ENCODE results near the gene PPM1F.

DNA sequence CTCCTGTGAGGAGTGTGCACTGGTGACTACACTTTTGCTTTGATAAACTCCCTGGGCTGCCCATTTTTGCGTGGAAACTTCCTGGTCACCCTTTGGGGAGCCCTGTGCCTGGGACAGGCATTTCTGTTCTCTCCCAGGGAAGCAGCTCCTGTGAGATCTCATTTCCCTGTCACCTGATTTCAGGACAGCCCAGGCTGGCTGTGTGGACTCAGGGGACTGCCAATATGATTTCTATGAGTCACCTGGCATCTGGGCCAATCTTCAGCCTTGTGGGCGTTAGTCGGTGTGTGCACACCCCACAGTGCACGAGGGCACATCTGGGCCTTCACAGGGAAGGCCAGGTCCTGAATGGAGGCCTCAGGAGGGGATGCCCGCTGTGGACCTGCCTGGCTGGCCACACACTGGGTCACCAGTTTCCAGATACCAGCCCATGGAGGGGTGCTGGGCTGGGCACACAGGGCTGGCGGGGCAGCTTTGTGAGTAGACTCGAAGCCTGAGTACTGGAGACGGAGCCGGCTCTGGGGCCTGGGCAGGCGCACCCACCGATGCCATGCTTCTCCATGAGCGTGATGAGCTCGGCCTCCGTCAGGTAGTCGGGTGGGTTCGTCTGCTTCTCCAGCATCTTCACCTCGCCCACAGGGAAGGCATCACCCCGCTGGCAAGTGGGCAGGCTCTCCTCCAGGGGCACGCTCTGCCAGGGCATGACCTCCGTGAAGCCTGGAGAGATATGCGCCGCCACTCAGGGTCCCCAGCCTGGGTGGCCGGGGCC lies 9.4 kb upstream of the PPM1F start:
- TF ChIP-seq, protein P1, sequence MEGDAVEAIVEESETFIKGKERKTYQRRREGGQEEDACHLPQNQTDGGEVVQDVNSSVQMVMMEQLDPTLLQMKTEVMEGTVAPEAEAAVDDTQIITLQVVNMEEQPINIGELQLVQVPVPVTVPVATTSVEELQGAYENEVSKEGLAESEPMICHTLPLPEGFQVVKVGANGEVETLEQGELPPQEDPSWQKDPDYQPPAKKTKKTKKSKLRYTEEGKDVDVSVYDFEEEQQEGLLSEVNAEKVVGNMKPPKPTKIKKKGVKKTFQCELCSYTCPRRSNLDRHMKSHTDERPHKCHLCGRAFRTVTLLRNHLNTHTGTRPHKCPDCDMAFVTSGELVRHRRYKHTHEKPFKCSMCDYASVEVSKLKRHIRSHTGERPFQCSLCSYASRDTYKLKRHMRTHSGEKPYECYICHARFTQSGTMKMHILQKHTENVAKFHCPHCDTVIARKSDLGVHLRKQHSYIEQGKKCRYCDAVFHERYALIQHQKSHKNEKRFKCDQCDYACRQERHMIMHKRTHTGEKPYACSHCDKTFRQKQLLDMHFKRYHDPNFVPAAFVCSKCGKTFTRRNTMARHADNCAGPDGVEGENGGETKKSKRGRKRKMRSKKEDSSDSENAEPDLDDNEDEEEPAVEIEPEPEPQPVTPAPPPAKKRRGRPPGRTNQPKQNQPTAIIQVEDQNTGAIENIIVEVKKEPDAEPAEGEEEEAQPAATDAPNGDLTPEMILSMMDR (IDR thresholded peaks at IDR 0.05) = no peak
- no peak for TF ChIP-seq POLR2A (IDR thresholded peaks at IDR 0.05)

All from lower leg skin (tissue), 3 donors.